ENCODE results near the gene B4GALT7. TPM values are rescaled to one million over a fixed set of nuclear protein-coding genes. Genes with fewer than 3 reads are reported as not detected.
A peak's percentile ranks its signal among the peaks of the same experiment; 100 is the strongest.
"Not testable (repeated sequence)": the region's sequence is repeated elsewhere in the genome, so short reads cannot be mapped to it uniquely, and the experiment has no call there.

B4GALT7 gene
- polyA plus RNA-seq, 4 donors, result 10.5 to 29.0 (median 22.2) TPM

GRCh38 chr5:177557041-177557647 is 42.8 kb upstream of the B4GALT7 start:
- peaks cover 0 to 13% (median 11%) of the 10 kb centered on the region in 3 donors for H3K4me1 ChIP-seq (ENCODE audit: control insufficient read depth in 3 of 3, insufficient read depth in 2 of 3, low read depth in 1 of 3, low read length in 2 of 3)
- WGBS, 3 donors, result 10 to 38% (median 35%) methylated on average over 4 of the region's 4 CpGs
- DNase-seq, result peak; percentile 70 to 71
- no peak for FAIRE-seq
- peaks cover 0 to 6% of the 10 kb centered on the region in 2 donors for H3K9me3 ChIP-seq (ENCODE audit: control insufficient read depth in 2 of 2, insufficient read depth in 1 of 2, low read depth in 1 of 2, low read length in 1 of 2)
- H3K36me3 ChIP-seq (ENCODE audit: control insufficient read depth in 3 of 3, insufficient read depth in 2 of 3, low read depth in 1 of 3, low read length in 3 of 3), result peaks cover 0 to 6% (median 0%) of the 10 kb centered on the region in 3 donors
- H3K4me3 ChIP-seq (ENCODE audit: low read depth in 1 of 3, low read length in 3 of 3), result no peak overlapping the region
- no peaks in the 10 kb centered on the region for H3K27me3 ChIP-seq (ENCODE audit: control insufficient read depth in 3 of 3, insufficient read depth in 3 of 3, low read length in 3 of 3)
- H3K27ac ChIP-seq (ENCODE audit: low read depth in 1 of 3, low read length in 2 of 3), result peak overlapping the region in 1 of 3 donors; percentile 28

DNA sequence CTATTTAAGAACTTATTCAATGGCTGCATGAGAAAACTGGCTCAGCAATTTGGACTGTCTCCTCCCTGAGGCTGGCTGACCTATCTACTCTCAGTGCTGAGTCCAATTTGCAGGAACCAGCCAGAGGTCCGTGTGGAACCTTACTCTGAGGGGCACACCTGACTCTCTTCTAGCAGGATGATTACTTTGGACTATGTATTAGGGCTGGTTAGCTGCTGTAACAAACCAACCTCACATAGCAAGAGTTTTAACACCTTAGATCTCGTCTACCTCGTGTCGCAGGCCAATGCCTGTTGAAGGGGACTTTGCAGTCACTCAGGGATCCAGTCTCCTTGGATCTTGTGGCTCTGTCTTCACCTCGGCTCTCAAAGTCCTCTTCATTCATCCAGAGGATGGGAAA is 42.1 kb upstream of the B4GALT7 start:
- H3K27ac ChIP-seq (ENCODE audit: low read depth in 1 of 3, low read length in 2 of 3), result peak overlapping the region in 1 of 3 donors; percentile 28
- no peaks in the 10 kb centered on the region for H3K27me3 ChIP-seq (ENCODE audit: control insufficient read depth in 3 of 3, insufficient read depth in 3 of 3, low read length in 3 of 3)
- peaks cover 0 to 12% (median 7%) of the 10 kb centered on the region in 3 donors for H3K4me1 ChIP-seq (ENCODE audit: control insufficient read depth in 3 of 3, insufficient read depth in 2 of 3, low read depth in 1 of 3, low read length in 2 of 3)
- H3K36me3 ChIP-seq (ENCODE audit: control insufficient read depth in 3 of 3, insufficient read depth in 2 of 3, low read depth in 1 of 3, low read length in 3 of 3), result peaks cover 0 to 3% (median 0%) of the 10 kb centered on the region in 3 donors
- DNase-seq (no peak), FAIRE-seq (no peak)
- no peak overlapping the region for H3K4me3 ChIP-seq (ENCODE audit: low read depth in 1 of 3, low read length in 3 of 3)
- 80 to 88% (median 80%) methylated on average over 5 of the region's 5 CpGs for WGBS, 3 donors
- H3K9me3 ChIP-seq (ENCODE audit: control insufficient read depth in 2 of 2, insufficient read depth in 1 of 2, low read depth in 1 of 2, low read length in 1 of 2), result peaks cover 0 to 11% of the 10 kb centered on the region in 2 donors

- not testable (repeated sequence) for DNase-seq; H3K27me3 ChIP-seq (ENCODE audit: control insufficient read depth in 3 of 3, insufficient read depth in 3 of 3, low read length in 3 of 3); FAIRE-seq; H3K36me3 ChIP-seq (ENCODE audit: control insufficient read depth in 3 of 3, insufficient read depth in 2 of 3, low read depth in 1 of 3, low read length in 3 of 3); H3K4me3 ChIP-seq (ENCODE audit: low read depth in 1 of 3, low read length in 3 of 3); H3K27ac ChIP-seq (ENCODE audit: low read depth in 1 of 3, low read length in 2 of 3); H3K4me1 ChIP-seq (ENCODE audit: control insufficient read depth in 3 of 3, insufficient read depth in 2 of 3, low read depth in 1 of 3, low read length in 2 of 3)
- 41 to 55% (median 51%) methylated on average over 7 to 8 of the region's 8 CpGs for WGBS, 3 donors
- H3K9me3 ChIP-seq (ENCODE audit: control insufficient read depth in 2 of 2, insufficient read depth in 1 of 2, low read depth in 1 of 2, low read length in 1 of 2), result peaks cover 0 to 11% of the 10 kb centered on the region in 2 donors
These were observed 40.4 kb upstream of the B4GALT7 start for GRCh38 chr5:177559446-177559941.

DNA sequence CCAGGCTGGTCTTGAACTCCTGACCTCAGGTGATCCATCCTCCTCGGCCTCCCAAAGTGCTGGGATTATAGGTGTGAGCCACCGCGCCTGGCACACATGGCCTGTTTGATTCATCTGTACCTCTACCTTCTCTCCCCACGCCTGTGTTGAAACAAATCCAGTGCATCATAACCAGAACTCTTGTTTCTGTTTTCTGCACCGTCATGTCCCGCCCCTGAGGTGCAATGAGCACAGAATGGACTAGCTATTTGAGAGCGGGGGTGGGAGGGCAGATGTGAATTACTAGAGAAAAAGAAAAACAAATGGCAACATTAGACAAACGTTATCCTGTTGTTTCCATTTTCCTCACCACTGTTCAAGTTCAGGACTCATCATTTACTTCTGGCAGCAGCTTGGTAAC is 34.9 kb upstream of the B4GALT7 start:
- Histone ChIP-seq H3K4me1 (ENCODE audit: control insufficient read depth in 3 of 3, insufficient read depth in 2 of 3, low read depth in 1 of 3, low read length in 2 of 3) (no peaks in the 10 kb centered on the region), H3K36me3 (ENCODE audit: control insufficient read depth in 3 of 3, insufficient read depth in 2 of 3, low read depth in 1 of 3, low read length in 3 of 3) (no peaks in the 10 kb centered on the region), H3K27ac (ENCODE audit: low read depth in 1 of 3, low read length in 2 of 3) (no peak overlapping the region), H3K9me3 (ENCODE audit: control insufficient read depth in 2 of 2, insufficient read depth in 1 of 2, low read depth in 1 of 2, low read length in 1 of 2) (peaks cover 0 to 11% of the 10 kb centered on the region in 2 donors), H3K27me3 (ENCODE audit: control insufficient read depth in 3 of 3, insufficient read depth in 3 of 3, low read length in 3 of 3) (no peaks in the 10 kb centered on the region), H3K4me3 (ENCODE audit: low read depth in 1 of 3, low read length in 3 of 3) (no peak overlapping the region)
- 66 to 77% (median 68%) methylated on average over 8 of the region's 8 CpGs for WGBS, 3 donors
- no peak for DNase-seq
- FAIRE-seq, result no peak

DNA sequence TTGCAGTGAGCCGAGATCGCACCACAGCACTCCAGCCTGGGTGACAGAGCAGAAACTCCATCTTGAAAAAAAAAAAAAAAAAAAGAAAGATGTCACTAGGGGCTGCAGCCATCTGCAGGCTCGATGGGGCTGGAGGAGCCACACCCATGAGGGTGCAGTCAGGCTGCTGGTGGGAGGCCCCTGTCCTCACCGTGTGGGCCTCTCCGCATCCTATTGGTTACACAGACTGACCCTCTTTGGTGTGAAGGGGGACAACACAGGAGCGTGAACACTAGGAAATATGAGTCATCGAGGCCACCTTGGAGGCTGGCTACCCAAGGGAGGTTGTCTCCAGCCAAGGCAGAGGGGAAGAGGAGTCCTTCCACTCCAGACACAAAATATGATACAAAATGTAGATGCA is 31.6 kb upstream of the B4GALT7 start:
- WGBS, 3 donors, result 70 to 74% (median 72%) methylated on average over 7 of the region's 7 CpGs
- Histone ChIP-seq H3K36me3 (ENCODE audit: control insufficient read depth in 3 of 3, insufficient read depth in 2 of 3, low read depth in 1 of 3, low read length in 3 of 3) (no peaks in the 10 kb centered on the region), H3K27me3 (ENCODE audit: control insufficient read depth in 3 of 3, insufficient read depth in 3 of 3, low read length in 3 of 3) (no peaks in the 10 kb centered on the region), H3K27ac (ENCODE audit: low read depth in 1 of 3, low read length in 2 of 3) (no peak overlapping the region), H3K9me3 (ENCODE audit: control insufficient read depth in 2 of 2, insufficient read depth in 1 of 2, low read depth in 1 of 2, low read length in 1 of 2) (no peaks in the 10 kb centered on the region), H3K4me1 (ENCODE audit: control insufficient read depth in 3 of 3, insufficient read depth in 2 of 3, low read depth in 1 of 3, low read length in 2 of 3) (no peaks in the 10 kb centered on the region), H3K4me3 (ENCODE audit: low read depth in 1 of 3, low read length in 3 of 3) (no peak overlapping the region)
- DNase-seq, result no peak
- no peak for FAIRE-seq

DNA sequence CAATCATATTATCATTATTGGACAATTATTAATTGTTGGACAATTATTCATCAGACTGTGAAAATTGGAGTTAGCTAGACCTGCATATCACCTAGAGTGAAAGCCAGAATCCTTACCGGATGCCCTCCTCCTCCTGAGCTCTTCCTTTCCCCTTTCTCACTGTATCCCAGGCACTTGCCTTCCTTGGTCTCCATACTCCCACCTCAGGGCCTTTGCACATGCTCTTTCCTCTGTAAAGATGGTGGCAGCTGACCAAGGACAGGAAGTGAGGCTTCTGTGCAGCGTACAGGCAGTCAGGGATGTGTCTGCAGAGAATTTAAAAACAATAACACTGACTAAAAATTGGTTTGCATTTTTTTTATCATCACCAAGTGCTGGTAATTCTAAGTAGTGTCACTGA is 30.0 kb upstream of the B4GALT7 start:
- no peak for DNase-seq
- Histone ChIP-seq H3K36me3 (ENCODE audit: control insufficient read depth in 3 of 3, insufficient read depth in 2 of 3, low read depth in 1 of 3, low read length in 3 of 3) (no peaks in the 10 kb centered on the region), H3K9me3 (ENCODE audit: control insufficient read depth in 2 of 2, insufficient read depth in 1 of 2, low read depth in 1 of 2, low read length in 1 of 2) (no peaks in the 10 kb centered on the region), H3K4me3 (ENCODE audit: low read depth in 1 of 3, low read length in 3 of 3) (no peak overlapping the region), H3K4me1 (ENCODE audit: control insufficient read depth in 3 of 3, insufficient read depth in 2 of 3, low read depth in 1 of 3, low read length in 2 of 3) (no peaks in the 10 kb centered on the region), H3K27ac (ENCODE audit: low read depth in 1 of 3, low read length in 2 of 3) (no peak overlapping the region), H3K27me3 (ENCODE audit: control insufficient read depth in 3 of 3, insufficient read depth in 3 of 3, low read length in 3 of 3) (no peaks in the 10 kb centered on the region)
- WGBS, 3 donors, result 63 to 75% (median 73%) methylated on average over 2 of the region's 2 CpGs
- no peak for FAIRE-seq

DNA sequence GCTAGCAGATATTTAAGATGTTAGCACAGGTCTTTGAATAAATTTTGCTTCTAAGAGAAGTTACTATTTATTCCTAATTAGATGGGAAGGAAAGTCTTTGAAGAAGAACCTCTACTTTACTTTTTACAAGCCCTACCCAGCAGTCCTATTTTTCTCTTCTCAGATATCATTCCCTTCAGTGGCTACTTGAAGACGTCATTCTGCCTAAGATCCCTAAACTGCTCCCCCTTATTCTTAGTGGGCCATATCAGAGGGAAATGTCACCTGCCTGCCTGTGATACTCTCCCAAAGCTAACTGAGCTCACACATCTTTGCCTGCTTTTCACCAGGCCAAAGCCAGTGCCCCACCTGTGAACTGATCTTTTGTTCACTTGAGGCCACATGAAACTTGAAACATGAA is 24.4 kb upstream of the B4GALT7 start:
- no peaks in the 10 kb centered on the region for H3K9me3 ChIP-seq (ENCODE audit: control insufficient read depth in 2 of 2, insufficient read depth in 1 of 2, low read depth in 1 of 2, low read length in 1 of 2)
- no peaks in the 10 kb centered on the region for H3K27me3 ChIP-seq (ENCODE audit: control insufficient read depth in 3 of 3, insufficient read depth in 3 of 3, low read length in 3 of 3)
- no peaks in the 10 kb centered on the region for H3K36me3 ChIP-seq (ENCODE audit: control insufficient read depth in 3 of 3, insufficient read depth in 2 of 3, low read depth in 1 of 3, low read length in 3 of 3)
- DNase-seq (no peak), FAIRE-seq (no peak)
- H3K4me3 ChIP-seq (ENCODE audit: low read depth in 1 of 3, low read length in 3 of 3), result no peak overlapping the region
- no peak overlapping the region for H3K27ac ChIP-seq (ENCODE audit: low read depth in 1 of 3, low read length in 2 of 3)
- no peaks in the 10 kb centered on the region for H3K4me1 ChIP-seq (ENCODE audit: control insufficient read depth in 3 of 3, insufficient read depth in 2 of 3, low read depth in 1 of 3, low read length in 2 of 3)
- 53 to 65% (median 64%) methylated on average over 1 of the region's 1 CpG for WGBS, 3 donors

GRCh38 chr5:177576169-177576568 is 23.8 kb upstream of the B4GALT7 start:
- Histone ChIP-seq H3K27ac (ENCODE audit: low read depth in 1 of 3, low read length in 2 of 3) (no peak overlapping the region), H3K4me1 (ENCODE audit: control insufficient read depth in 3 of 3, insufficient read depth in 2 of 3, low read depth in 1 of 3, low read length in 2 of 3) (no peaks in the 10 kb centered on the region), H3K27me3 (ENCODE audit: control insufficient read depth in 3 of 3, insufficient read depth in 3 of 3, low read length in 3 of 3) (no peaks in the 10 kb centered on the region), H3K4me3 (ENCODE audit: low read depth in 1 of 3, low read length in 3 of 3) (no peak overlapping the region), H3K36me3 (ENCODE audit: control insufficient read depth in 3 of 3, insufficient read depth in 2 of 3, low read depth in 1 of 3, low read length in 3 of 3) (no peaks in the 10 kb centered on the region), H3K9me3 (ENCODE audit: control insufficient read depth in 2 of 2, insufficient read depth in 1 of 2, low read depth in 1 of 2, low read length in 1 of 2) (no peaks in the 10 kb centered on the region)
- WGBS, 3 donors, result 75 to 87% (median 85%) methylated on average over 10 of the region's 10 CpGs
- FAIRE-seq, result no peak
- DNase-seq, result no peak

GRCh38 chr5:177578316-177578715 is 21.6 kb upstream of the B4GALT7 start:
- no peaks in the 10 kb centered on the region for H3K9me3 ChIP-seq (ENCODE audit: control insufficient read depth in 2 of 2, insufficient read depth in 1 of 2, low read depth in 1 of 2, low read length in 1 of 2)

More at GRCh38 chr5:177578316-177578715, 21.6 kb upstream of the B4GALT7 start:
- H3K4me1 ChIP-seq (ENCODE audit: control insufficient read depth in 3 of 3, insufficient read depth in 2 of 3, low read depth in 1 of 3, low read length in 2 of 3), result no peaks in the 10 kb centered on the region
- H3K27me3 ChIP-seq (ENCODE audit: control insufficient read depth in 3 of 3, insufficient read depth in 3 of 3, low read length in 3 of 3), result peaks cover 0 to 3% (median 0%) of the 10 kb centered on the region in 3 donors
- no peak overlapping the region for H3K27ac ChIP-seq (ENCODE audit: low read depth in 1 of 3, low read length in 2 of 3)
- H3K4me3 ChIP-seq (ENCODE audit: low read depth in 1 of 3, low read length in 3 of 3), result no peak overlapping the region
- WGBS, 3 donors, result 94 to 95% (median 94%) methylated on average over 8 of the region's 8 CpGs
- FAIRE-seq, result no peak
- H3K36me3 ChIP-seq (ENCODE audit: control insufficient read depth in 3 of 3, insufficient read depth in 2 of 3, low read depth in 1 of 3, low read length in 3 of 3), result no peaks in the 10 kb centered on the region
- no peak for DNase-seq

Measured in small intestine (tissue), 7 donors.